ENCODE results near the gene SREBF2.

Gene SREBF2

GRCh38 chr22:41826430-41827383 lies 6.2 kb upstream of the SREBF2 start:
- DNase-seq (ENCODE audit: low read depth) = no peak
- H3K4me3 ChIP-seq (ENCODE audit: low read depth, low read length) = no peak overlapping the region
- no peak for TF ChIP-seq CTCF (IDR thresholded peaks at IDR 0.05; ENCODE audit: low read depth, low read length, missing control alignments)

- TF ChIP-seq CTCF (IDR thresholded peaks at IDR 0.05; ENCODE audit: low read depth, low read length, missing control alignments) = no peak
- DNase-seq (ENCODE audit: low read depth) = no peak
- H3K4me3 ChIP-seq (ENCODE audit: low read depth, low read length) = no peak overlapping the region
Measured at GRCh38 chr22:41827671-41828070, 5.2 kb upstream of the SREBF2 start.

GRCh38 chr22:41828516-41828915 lies 4.4 kb upstream of the SREBF2 start:
- TF ChIP-seq CTCF (IDR thresholded peaks at IDR 0.05; ENCODE audit: low read depth, low read length, missing control alignments) = no peak
- no peak overlapping the region for H3K4me3 ChIP-seq (ENCODE audit: low read depth, low read length)
- DNase-seq (ENCODE audit: low read depth) = no peak

GRCh38 chr22:41830174-41830573 lies 2.7 kb upstream of the SREBF2 start:
- TF ChIP-seq CTCF (IDR thresholded peaks at IDR 0.05; ENCODE audit: low read depth, low read length, missing control alignments) = peak; percentile 12
- DNase-seq (ENCODE audit: low read depth) = no peak
- no peak overlapping the region for H3K4me3 ChIP-seq (ENCODE audit: low read depth, low read length)

GRCh38 chr22:41831383-41831782 lies 1.5 kb upstream of the SREBF2 start:
- no peak for TF ChIP-seq CTCF (IDR thresholded peaks at IDR 0.05; ENCODE audit: low read depth, low read length, missing control alignments)
- H3K4me3 ChIP-seq (ENCODE audit: low read depth, low read length) = no peak overlapping the region
- DNase-seq (ENCODE audit: low read depth) = no peak

DNA sequence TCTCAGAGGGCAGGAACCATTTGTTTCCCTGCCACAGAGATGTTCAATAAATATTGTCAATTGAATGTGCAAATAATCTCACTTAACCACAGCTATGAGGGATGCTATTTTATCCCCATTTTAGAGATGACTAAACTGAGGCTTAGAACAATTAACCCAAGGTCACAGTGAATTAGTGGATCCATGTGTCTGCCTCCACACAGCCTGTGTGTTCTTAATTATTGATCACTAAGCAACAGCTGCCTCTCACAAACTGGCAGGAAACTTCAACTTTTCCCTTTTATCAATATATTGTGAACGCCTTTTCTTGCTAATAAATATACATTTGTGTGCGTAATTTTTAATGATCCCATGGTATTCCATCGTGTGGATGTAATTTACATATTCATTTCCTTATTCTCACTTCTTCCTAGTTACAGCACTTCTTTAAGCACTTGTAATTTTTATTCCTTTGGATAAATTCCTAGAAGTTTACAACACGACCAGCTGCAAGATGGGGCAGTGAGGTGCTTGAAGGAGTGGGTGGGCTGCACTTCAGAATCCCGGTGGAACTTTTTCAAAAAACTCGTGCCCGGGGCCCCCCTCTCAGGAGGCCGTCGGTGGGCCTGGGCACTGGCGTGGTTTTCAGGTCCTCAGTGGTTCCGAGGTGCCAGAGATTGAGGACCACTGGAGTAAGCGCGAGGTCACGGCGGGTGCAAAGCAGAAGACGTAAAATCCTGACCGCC lies 915 bp upstream of the SREBF2 start:
- DNase-seq (ENCODE audit: low read depth) = no peak
- TF ChIP-seq CTCF (IDR thresholded peaks at IDR 0.05; ENCODE audit: low read depth, low read length, missing control alignments) = no peak
- peak overlapping the region; percentile 71 for H3K4me3 ChIP-seq (ENCODE audit: low read depth, low read length)
